ES-I3 (cell line): ENCODE measurements around the gene HEXIM1.
A peak's percentile ranks its signal among the peaks of the same experiment; 100 is the strongest.

Experiments
- H3K36me3 ChIP-seq: 2 replicates; pipeline ENCODE4 v1.6.1; 2013; ENCODE audit warnings: mild to moderate bottlenecking, low read length, control low read depth, moderate library complexity; ENCODE audit not compliant: insufficient read depth
- H3K4me1 ChIP-seq: 2 replicates; pipeline ENCODE4 v1.6.1; 2013; ENCODE audit warnings: mild to moderate bottlenecking, control low read depth, low read length; ENCODE audit not compliant: insufficient read depth
- H3K9ac ChIP-seq: 2 replicates; pipeline ENCODE4 v1.6.1; 2013; ENCODE audit warnings: low read depth, mild to moderate bottlenecking, low read length, moderate library complexity
- H3K9me3 ChIP-seq: 2 replicates; pipeline ENCODE4 v1.6.1; 2013; ENCODE audit warnings: mild to moderate bottlenecking, low read length, moderate library complexity; ENCODE audit not compliant: control insufficient read depth, insufficient read depth

Gene HEXIM1

GRCh38 chr17:45130681-45131615, 17.3 kb upstream of the HEXIM1 start:
- peak overlapping the region; percentile 93; the same call in 1 of the 2 replicates for H3K9ac ChIP-seq
- no peaks in the 10 kb centered on the region for H3K9me3 ChIP-seq
- H3K36me3 ChIP-seq: no peaks in the 10 kb centered on the region
- H3K4me1 ChIP-seq: peaks cover 32% of the 10 kb centered on the region

- Histone ChIP-seq H3K36me3 (no peaks in the 10 kb centered on the region), H3K4me1 (peaks cover 32% of the 10 kb centered on the region), H3K9ac (peak overlapping the region; percentile 93), H3K9me3 (no peaks in the 10 kb centered on the region)
Observed at GRCh38 chr17:45131616-45132319, 16.5 kb upstream of the HEXIM1 start.

GRCh38 chr17:45132320-45132571, 16.0 kb upstream of the HEXIM1 start, which contains the start of gene PLCD3:
PLCD3 (minus strand) TSS chr17:45132515; CDS start chr17:45132410, 105 bp downstream.
- peaks cover 29% of the 10 kb centered on the region for H3K4me1 ChIP-seq
- no peaks in the 10 kb centered on the region for H3K9me3 ChIP-seq
- H3K36me3 ChIP-seq: no peaks in the 10 kb centered on the region
- H3K9ac ChIP-seq: peak within 1 kb of the TSS; percentile 93

GRCh38 chr17:45132572-45133463, 15.5 kb upstream of the HEXIM1 start:
- Histone ChIP-seq H3K9me3 (no peaks in the 10 kb centered on the region), H3K4me1 (peaks cover 24% of the 10 kb centered on the region; the same call in 1 of the 2 replicates), H3K36me3 (no peaks in the 10 kb centered on the region), H3K9ac (peak overlapping the region; percentile 64)

DNA sequence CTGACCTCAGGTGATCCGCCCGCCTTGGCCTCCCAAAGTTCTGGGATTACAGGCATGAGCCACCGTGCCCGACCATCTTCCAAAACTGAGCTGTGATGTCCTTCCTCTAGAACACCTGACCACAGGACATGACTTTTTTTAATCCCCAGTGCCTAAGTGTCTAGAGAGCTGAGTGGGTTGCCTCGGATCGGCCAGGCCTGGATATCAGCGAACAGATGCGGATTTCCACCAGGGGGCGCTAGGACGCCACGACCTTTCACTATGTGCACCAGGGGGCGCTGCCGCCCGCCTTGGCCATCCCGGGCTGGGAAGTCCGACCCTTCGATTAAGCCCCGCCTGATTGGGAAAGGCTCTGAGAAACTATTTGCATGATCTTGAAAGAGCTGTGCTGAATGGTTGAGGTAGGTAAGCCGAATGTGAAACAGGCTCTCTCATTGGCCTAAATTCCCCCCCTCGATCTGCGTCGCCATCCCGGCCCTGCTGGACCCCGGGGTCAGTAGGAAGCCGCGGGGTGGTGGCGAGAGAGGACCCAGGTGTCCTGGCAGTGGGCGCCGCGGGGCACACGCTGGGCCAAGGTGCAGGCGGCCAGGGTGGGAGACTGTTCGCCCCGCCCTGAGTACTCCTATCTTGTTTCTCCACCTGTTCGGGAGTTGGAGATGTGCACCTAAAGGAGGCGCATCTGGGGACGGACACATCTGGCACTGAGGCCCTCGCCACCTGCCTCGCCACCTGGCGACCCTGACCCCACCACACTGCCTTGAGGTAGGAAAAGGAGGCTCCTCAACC, 12.9 kb upstream of the HEXIM1 start, which contains the start of gene ACBD4:
ACBD4 (plus strand) TSS at position 496 of the 786 bp plus-strand sequence. CDS start 458 bp downstream, outside the sequence.
- no peaks in the 10 kb centered on the region for H3K9me3 ChIP-seq
- no peaks in the 10 kb centered on the region for H3K36me3 ChIP-seq
- peaks cover 15% of the 10 kb centered on the region; the same call in 1 of the 2 replicates for H3K4me1 ChIP-seq
- peak within 1 kb of the TSS; percentile 39; the same call in 1 of the 2 replicates for H3K9ac ChIP-seq

DNA sequence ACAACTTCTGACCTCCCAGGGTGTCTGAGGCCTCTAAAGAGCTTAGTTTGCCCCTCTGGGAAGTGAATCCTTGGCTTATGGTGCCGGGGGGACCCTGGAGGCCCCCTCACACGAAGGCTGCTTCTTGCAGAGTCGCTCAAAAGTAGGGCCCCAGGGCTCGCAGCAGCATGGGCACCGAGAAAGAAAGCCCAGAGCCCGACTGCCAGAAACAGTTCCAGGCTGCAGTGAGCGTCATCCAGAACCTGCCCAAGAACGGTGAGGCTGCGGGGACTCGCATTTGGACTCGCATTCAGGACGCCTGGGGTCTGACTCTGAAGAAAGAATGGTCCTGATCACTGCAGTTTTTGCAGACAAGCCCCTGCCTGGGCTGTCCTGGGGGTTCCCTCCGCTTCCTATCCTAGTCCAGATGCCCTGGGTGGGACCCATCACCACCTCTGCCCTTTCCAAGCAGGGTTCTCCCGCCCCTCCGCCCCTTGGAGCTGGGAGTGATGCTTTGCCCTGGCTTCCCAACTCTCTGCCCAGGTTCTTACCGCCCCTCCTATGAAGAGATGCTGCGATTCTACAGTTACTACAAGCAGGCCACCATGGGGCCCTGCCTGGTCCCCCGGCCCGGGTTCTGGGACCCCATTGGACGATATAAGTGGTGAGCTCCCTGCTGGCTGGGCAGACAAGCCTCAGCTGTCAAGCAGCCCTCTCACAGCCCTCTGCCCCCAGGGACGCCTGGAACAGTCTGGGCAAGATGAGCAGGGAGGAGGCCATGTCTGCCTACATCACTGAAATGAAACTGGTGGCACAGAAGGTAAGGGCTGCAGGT, 12.1 kb upstream of the HEXIM1 start:
- H3K4me1 ChIP-seq: peaks cover 13% of the 10 kb centered on the region; the same call in 1 of the 2 replicates
- H3K36me3 ChIP-seq: no peaks in the 10 kb centered on the region
- H3K9ac ChIP-seq: peak overlapping the region; percentile 39; the same call in 1 of the 2 replicates
- no peaks in the 10 kb centered on the region for H3K9me3 ChIP-seq

DNA sequence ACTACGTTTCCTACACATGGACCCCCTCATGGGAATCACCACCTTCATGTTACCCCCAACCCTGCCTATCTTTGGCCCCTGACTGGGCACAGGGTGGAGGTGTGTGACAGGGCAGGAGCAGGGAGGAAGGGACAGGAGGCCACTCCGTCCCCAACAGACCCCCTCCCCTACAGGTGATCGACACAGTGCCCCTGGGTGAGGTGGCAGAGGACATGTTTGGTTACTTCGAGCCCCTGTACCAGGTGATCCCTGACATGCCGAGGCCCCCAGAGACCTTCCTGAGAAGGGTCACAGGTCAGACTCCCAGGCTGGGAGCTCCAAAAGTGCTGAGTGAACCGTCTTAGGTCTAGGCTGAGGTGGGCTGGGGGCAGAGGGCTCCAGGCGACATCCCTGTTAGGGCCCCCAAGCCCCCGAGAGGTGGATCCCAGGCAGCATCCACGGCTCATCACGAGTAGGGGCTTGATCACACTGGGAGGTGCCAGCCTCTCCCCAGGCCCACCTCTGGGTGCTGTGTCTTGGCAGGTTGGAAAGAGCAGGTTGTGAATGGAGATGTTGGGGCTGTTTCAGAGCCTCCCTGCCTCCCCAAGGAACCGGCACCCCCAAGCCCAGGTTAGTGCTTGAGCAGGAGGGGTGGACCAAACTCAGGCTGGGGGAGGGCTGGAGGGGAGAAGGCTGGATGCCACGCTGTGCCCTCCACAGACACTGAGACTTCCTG, 11.3 kb upstream of the HEXIM1 start:
- H3K36me3 ChIP-seq: no peaks in the 10 kb centered on the region
- peaks cover 13% of the 10 kb centered on the region; the same call in 1 of the 2 replicates for H3K4me1 ChIP-seq
- H3K9ac ChIP-seq: no peak overlapping the region
- no peaks in the 10 kb centered on the region for H3K9me3 ChIP-seq

DNA sequence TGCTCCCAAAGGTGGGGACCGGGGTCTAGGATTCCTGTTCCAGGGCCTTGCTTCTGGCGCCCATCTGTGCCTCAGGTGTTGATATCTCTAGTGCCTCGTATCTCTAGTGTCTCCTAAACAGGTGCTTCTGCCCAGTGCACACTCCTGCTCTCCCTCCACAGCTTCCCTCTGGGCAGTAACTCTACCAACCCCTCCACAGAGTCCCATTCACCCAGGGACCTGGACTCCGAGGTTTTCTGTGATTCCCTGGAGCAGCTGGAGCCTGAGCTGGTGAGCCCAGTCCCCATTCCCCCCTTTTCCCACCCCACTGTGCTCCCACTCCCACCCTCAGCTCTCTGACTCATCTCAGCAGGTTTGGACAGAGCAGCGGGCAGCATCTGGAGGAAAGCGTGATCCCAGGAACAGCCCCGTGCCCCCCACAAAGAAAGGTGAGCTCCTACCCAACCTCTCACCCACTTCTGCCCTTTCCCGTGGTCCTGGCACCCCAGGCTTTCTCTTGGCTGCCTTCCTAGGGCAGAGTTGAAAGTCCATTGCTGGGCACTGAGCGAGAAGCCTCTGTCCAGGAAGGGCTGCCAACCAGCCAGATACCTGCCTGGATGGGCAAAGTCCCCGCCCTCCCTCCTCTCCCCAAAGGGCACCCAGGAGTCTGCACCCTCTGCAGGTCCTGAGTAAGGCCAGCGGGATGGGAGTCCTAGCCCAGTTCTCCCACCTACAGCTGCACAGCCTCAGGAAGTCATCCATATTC, 10.5 kb upstream of the HEXIM1 start:
- Histone ChIP-seq H3K36me3 (no peaks in the 10 kb centered on the region), H3K4me1 (peaks cover 13% of the 10 kb centered on the region; the same call in 1 of the 2 replicates), H3K9me3 (no peaks in the 10 kb centered on the region), H3K9ac (no peak overlapping the region)

GRCh38 chr17:45138911-45139532, 9.3 kb upstream of the HEXIM1 start:
- H3K9ac ChIP-seq: no peak overlapping the region
- H3K4me1 ChIP-seq: peaks cover 20% of the 10 kb centered on the region; the same call in 1 of the 2 replicates
- H3K9me3 ChIP-seq: no peaks in the 10 kb centered on the region
- no peaks in the 10 kb centered on the region for H3K36me3 ChIP-seq

GRCh38 chr17:45139533-45139920, 8.7 kb upstream of the HEXIM1 start:
- H3K9me3 ChIP-seq: no peaks in the 10 kb centered on the region
- H3K36me3 ChIP-seq: no peaks in the 10 kb centered on the region
- H3K9ac ChIP-seq: no peak overlapping the region
- H3K4me1 ChIP-seq: peaks cover 20% of the 10 kb centered on the region; the same call in 1 of the 2 replicates

GRCh38 chr17:45143094-45143670, 5.1 kb upstream of the HEXIM1 start:
- H3K4me1 ChIP-seq: peaks cover 20% of the 10 kb centered on the region; the same call in 1 of the 2 replicates
- H3K9ac ChIP-seq: peak overlapping the region; percentile 66
- H3K9me3 ChIP-seq: no peaks in the 10 kb centered on the region
- no peaks in the 10 kb centered on the region for H3K36me3 ChIP-seq
